ENCODE measurements around the gene BMP7. TPM values are rescaled to one million over a fixed set of nuclear protein-coding genes. Genes with fewer than 3 reads are reported as not detected.

The BMP7 gene
- total RNA-seq, 2 experiments from 2014 or later = not detected

- no peaks in the 10 kb centered on the region for H3K36me3 Mint-ChIP-seq (ENCODE audit: low read depth)
- ChIA-PET CTCF (no interaction called here), POLR2A (no interaction called here)
- H3K4me1 Mint-ChIP-seq (ENCODE audit: low read depth) = no peaks in the 10 kb centered on the region
- H3K27ac Mint-ChIP-seq = no peak overlapping the region
- no peaks in the 10 kb centered on the region for H3K9me3 Mint-ChIP-seq
- H3K9me3 ChIP-seq (ENCODE audit: control insufficient read depth in 1 of 2, insufficient read depth in 1 of 2, low read length in 2 of 2) = peaks cover 0 to 4% of the 10 kb centered on the region in 2 experiments
- ATAC-seq (ENCODE audit: poor library complexity) (no peak), DNase-seq (no peak)
- H3K27me3 ChIP-seq (ENCODE audit: control insufficient read depth in 1 of 2, insufficient read depth in 2 of 2, low read length in 2 of 2) = peaks cover 26 to 38% of the 10 kb centered on the region in 2 experiments
- H3K4me3 ChIP-seq (ENCODE audit: low read length) = no peak overlapping the region
- no peak overlapping the region for H3K4me3 Mint-ChIP-seq
- H3K36me3 ChIP-seq (ENCODE audit: insufficient read depth, low read length) = no peaks in the 10 kb centered on the region
- intact Hi-C loops (cut with DNase I, micrococcal nuclease) = no loop called here
- H3K27ac ChIP-seq (ENCODE audit: low read depth in 1 of 2, low read length in 2 of 2) = no peak overlapping the region
- no peaks in the 10 kb centered on the region for H3K4me1 ChIP-seq (ENCODE audit: insufficient read depth, low read length)
- TF ChIP-seq CTCF (IDR thresholded peaks at IDR 0.05) = no peak
- H3K27me3 Mint-ChIP-seq = peaks cover 74% of the 10 kb centered on the region
Measured at GRCh38 chr20:57287007-57287880, 20.8 kb upstream of the BMP7 start.

- TF ChIP-seq CTCF (IDR thresholded peaks at IDR 0.05) = no peak
Measured at GRCh38 chr20:57283860-57284259, 17.4 kb upstream of the BMP7 start.

GRCh38 chr20:57282670-57283361 is 16.4 kb upstream of the BMP7 start:
- H3K9me3 Mint-ChIP-seq = no peaks in the 10 kb centered on the region
- H3K27me3 ChIP-seq (ENCODE audit: control insufficient read depth in 1 of 2, insufficient read depth in 2 of 2, low read length in 2 of 2) = peaks cover 15% of the 10 kb centered on the region in 2 experiments
- no peaks in the 10 kb centered on the region for H3K36me3 ChIP-seq (ENCODE audit: insufficient read depth, low read length)
- H3K4me3 Mint-ChIP-seq = no peak overlapping the region
- DNase-seq (no peak), ATAC-seq (ENCODE audit: poor library complexity) (no peak)
- POLR2A ChIA-PET = no interaction called here
- TF ChIP-seq CTCF (IDR thresholded peaks at IDR 0.05) = no peak
- H3K36me3 Mint-ChIP-seq (ENCODE audit: low read depth) = no peaks in the 10 kb centered on the region
- H3K27ac Mint-ChIP-seq = no peak overlapping the region
- CTCF ChIA-PET = no interaction called here
- H3K9me3 ChIP-seq (ENCODE audit: control insufficient read depth in 1 of 2, insufficient read depth in 1 of 2, low read length in 2 of 2) = no peaks in the 10 kb centered on the region
- no peak overlapping the region for H3K4me3 ChIP-seq (ENCODE audit: low read length)
- no peaks in the 10 kb centered on the region for H3K4me1 Mint-ChIP-seq (ENCODE audit: low read depth)
- no peaks in the 10 kb centered on the region for H3K4me1 ChIP-seq (ENCODE audit: insufficient read depth, low read length)
- peaks cover 55% of the 10 kb centered on the region for H3K27me3 Mint-ChIP-seq
- H3K27ac ChIP-seq (ENCODE audit: low read depth in 1 of 2, low read length in 2 of 2) = no peak overlapping the region
- intact Hi-C loops (cut with DNase I, micrococcal nuclease) = no loop called here

More at GRCh38 chr20:57283860-57284259, 17.4 kb upstream of the BMP7 start:
- Histone ChIP-seq H3K27ac (ENCODE audit: low read depth in 1 of 2, low read length in 2 of 2) (no peak overlapping the region), H3K4me1 (ENCODE audit: insufficient read depth, low read length) (no peaks in the 10 kb centered on the region), H3K4me3 (ENCODE audit: low read length) (no peak overlapping the region), H3K36me3 (ENCODE audit: insufficient read depth, low read length) (no peaks in the 10 kb centered on the region), H3K9me3 (ENCODE audit: control insufficient read depth in 1 of 2, insufficient read depth in 1 of 2, low read length in 2 of 2) (no peaks in the 10 kb centered on the region), H3K27me3 (ENCODE audit: control insufficient read depth in 1 of 2, insufficient read depth in 2 of 2, low read length in 2 of 2) (peaks cover 15 to 25% of the 10 kb centered on the region in 2 experiments)
- POLR2A ChIA-PET = no interaction called here
- CTCF ChIA-PET = no interaction called here
- Mint-ChIP-seq H3K27me3 (peaks cover 59% of the 10 kb centered on the region), H3K36me3 (ENCODE audit: low read depth) (no peaks in the 10 kb centered on the region), H3K4me1 (ENCODE audit: low read depth) (no peaks in the 10 kb centered on the region), H3K9me3 (no peaks in the 10 kb centered on the region), H3K27ac (no peak overlapping the region), H3K4me3 (no peak overlapping the region)
- DNase-seq (no peak), ATAC-seq (ENCODE audit: poor library complexity) (no peak)
- intact Hi-C loops (cut with DNase I, micrococcal nuclease) = no loop called here

Measured in CD4-positive, alpha-beta T cell (primary cell).